ENCODE data around the gene CCDC148.
"Not testable (repeated sequence)": the region's sequence is repeated elsewhere in the genome, so short reads cannot be mapped to it uniquely, and the experiment has no call there.

Gene CCDC148

GRCh38 chr2:158477202-158477601, 20.6 kb upstream of the CCDC148 start:
- TF ChIP-seq CTCF (IDR thresholded peaks at IDR 0.05; ENCODE audit: low read depth, low read length) (no peak), EZH2phosphoT487 (IDR thresholded peaks at IDR 0.05; ENCODE audit: low read depth) (no peak)
- H3K36me3 ChIP-seq (replicated peaks; ENCODE audit: low read depth, low read length): no peaks in the 10 kb centered on the region
- no peak overlapping the region for H3K4me2 ChIP-seq (ENCODE audit: low read length)
- no peak overlapping the region for H2AFZ ChIP-seq (ENCODE audit: low read depth, low read length)
- no peak overlapping the region for H3K9ac ChIP-seq (ENCODE audit: low read length)
- H4K20me1 ChIP-seq (ENCODE audit: insufficient read depth, low read length): no peaks in the 10 kb centered on the region
- H3K9me3 ChIP-seq (ENCODE audit: insufficient read depth, low read length): no peaks in the 10 kb centered on the region
- no peak overlapping the region for H3K27ac ChIP-seq (ENCODE audit: low read length)
- H3K4me3 ChIP-seq (ENCODE audit: low read length): no peak overlapping the region
- H3K79me2 ChIP-seq (ENCODE audit: low read length): no peaks in the 10 kb centered on the region
- no peaks in the 10 kb centered on the region for H3K27me3 ChIP-seq (ENCODE audit: low read depth, low read length)
- H3K4me1 ChIP-seq (ENCODE audit: low read length): no peaks in the 10 kb centered on the region

GRCh38 chr2:158474526-158475011, 18.0 kb upstream of the CCDC148 start:
- H3K27me3 ChIP-seq (ENCODE audit: low read depth, low read length); H4K20me1 ChIP-seq (ENCODE audit: insufficient read depth, low read length); H3K4me2 ChIP-seq (ENCODE audit: low read length); H2AFZ ChIP-seq (ENCODE audit: low read depth, low read length); H3K79me2 ChIP-seq (ENCODE audit: low read length); H3K9ac ChIP-seq (ENCODE audit: low read length); H3K9me3 ChIP-seq (ENCODE audit: insufficient read depth, low read length); H3K4me3 ChIP-seq (ENCODE audit: low read length); H3K27ac ChIP-seq (ENCODE audit: low read length); H3K4me1 ChIP-seq (ENCODE audit: low read length): not testable (repeated sequence)
- H3K36me3 ChIP-seq (replicated peaks; ENCODE audit: low read depth, low read length): peaks cover 12% of the 10 kb centered on the region

- H3K4me2 ChIP-seq (ENCODE audit: low read length): no peak overlapping the region
- H2AFZ ChIP-seq (ENCODE audit: low read depth, low read length): no peak overlapping the region
- H3K4me3 ChIP-seq (ENCODE audit: low read length): no peak overlapping the region
- H3K27ac ChIP-seq (ENCODE audit: low read length): no peak overlapping the region
- H3K4me1 ChIP-seq (ENCODE audit: low read length): no peaks in the 10 kb centered on the region
- TF ChIP-seq CTCF (IDR thresholded peaks at IDR 0.05; ENCODE audit: low read depth, low read length): no peak
- no peak for TF ChIP-seq EZH2phosphoT487 (IDR thresholded peaks at IDR 0.05; ENCODE audit: low read depth)
- H3K27me3 ChIP-seq (ENCODE audit: low read depth, low read length): no peaks in the 10 kb centered on the region
- no peaks in the 10 kb centered on the region for H4K20me1 ChIP-seq (ENCODE audit: insufficient read depth, low read length)
- peaks cover 12% of the 10 kb centered on the region for H3K36me3 ChIP-seq (replicated peaks; ENCODE audit: low read depth, low read length)
- H3K9me3 ChIP-seq (ENCODE audit: insufficient read depth, low read length): no peaks in the 10 kb centered on the region
- no peaks in the 10 kb centered on the region for H3K79me2 ChIP-seq (ENCODE audit: low read length)
- H3K9ac ChIP-seq (ENCODE audit: low read length): no peak overlapping the region
Measured at GRCh38 chr2:158473719-158474392, 17.3 kb upstream of the CCDC148 start.

- H3K4me2 ChIP-seq (ENCODE audit: low read length); H3K27ac ChIP-seq (ENCODE audit: low read length); H3K9me3 ChIP-seq (ENCODE audit: insufficient read depth, low read length); H4K20me1 ChIP-seq (ENCODE audit: insufficient read depth, low read length); H3K79me2 ChIP-seq (ENCODE audit: low read length); H3K9ac ChIP-seq (ENCODE audit: low read length); H3K4me3 ChIP-seq (ENCODE audit: low read length); H3K27me3 ChIP-seq (ENCODE audit: low read depth, low read length); H2AFZ ChIP-seq (ENCODE audit: low read depth, low read length); H3K4me1 ChIP-seq (ENCODE audit: low read length): not testable (repeated sequence)
- H3K36me3 ChIP-seq (replicated peaks; ENCODE audit: low read depth, low read length): peaks cover 12% of the 10 kb centered on the region
Measured at GRCh38 chr2:158473300-158473699, 16.7 kb upstream of the CCDC148 start.

- not testable (repeated sequence) for H4K20me1 ChIP-seq (ENCODE audit: insufficient read depth, low read length)
- peaks cover 12% of the 10 kb centered on the region for H3K36me3 ChIP-seq (replicated peaks; ENCODE audit: low read depth, low read length)
Measured at GRCh38 chr2:158472829-158473228, 16.3 kb upstream of the CCDC148 start.

More at GRCh38 chr2:158472829-158473228, 16.3 kb upstream of the CCDC148 start:
- not testable (repeated sequence) for H3K4me3 ChIP-seq (ENCODE audit: low read length); H3K4me1 ChIP-seq (ENCODE audit: low read length); H3K79me2 ChIP-seq (ENCODE audit: low read length); H3K27ac ChIP-seq (ENCODE audit: low read length); H2AFZ ChIP-seq (ENCODE audit: low read depth, low read length); H3K9me3 ChIP-seq (ENCODE audit: insufficient read depth, low read length); H3K9ac ChIP-seq (ENCODE audit: low read length); H3K4me2 ChIP-seq (ENCODE audit: low read length); H3K27me3 ChIP-seq (ENCODE audit: low read depth, low read length)
